OCI-LY3 (cell line): ENCODE measurements around the gene FUBP1.
A peak's percentile ranks its signal among the peaks of the same experiment; 100 is the strongest.

Experiments
- H2AFZ ChIP-seq: fragments of 200-600, 300-600 bp; shearing (Covaris generic); 2 replicates; pipeline ENCODE4 v1.6.0; 2014; ENCODE audit warnings: antibody characterized with exemption, low read depth, low read length
- H3K27ac ChIP-seq: fragments of 200-600, 300-600 bp; sonication (generic); 2 replicates; pipeline ENCODE4 v1.5.1; 2014; ENCODE audit warnings: mild to moderate bottlenecking, low read length, moderate library complexity, mixed read lengths
- H3K27me3 ChIP-seq: fragments of 200-600, 300-600 bp; sonication (generic); 2 replicates; pipeline ENCODE4 v1.6.1; 2014; ENCODE audit warnings: low read depth, low read length, mixed read lengths
- H3K36me3 ChIP-seq: fragments of 200-600, 300-600 bp; sonication (generic); replicated peaks from 2 replicates; pipeline ENCODE3; 2014; ENCODE audit warnings: low read depth, low read length, mixed read lengths
- H3K4me1 ChIP-seq: fragments of 300-600, 200-600 bp; sonication (generic); 2 replicates; pipeline ENCODE4 v1.6.1; 2014; ENCODE audit warnings: low read length, mixed read lengths
- H3K4me2 ChIP-seq: fragments of 200-600, 300-600 bp; sonication (generic); 2 replicates; pipeline ENCODE4 v1.6.1; 2014; ENCODE audit warnings: low read length, mixed read lengths
- H3K4me3 ChIP-seq: fragments of 300-600, 200-600 bp; sonication (generic); 2 replicates; pipeline ENCODE4 v1.5.1; 2014; ENCODE audit warnings: antibody characterized with exemption, mild to moderate bottlenecking, low read length, moderate library complexity
- H3K79me2 ChIP-seq: fragments of 300-600, 200-600 bp; shearing (Covaris generic); 2 replicates; pipeline ENCODE4 v1.6.1; 2014; ENCODE audit warnings: mild to moderate bottlenecking, low read length, mixed read lengths
- H3K9ac ChIP-seq: fragments of 300-600, 200-600 bp; shearing (Covaris generic); 2 replicates; pipeline ENCODE4 v1.6.0; 2014; ENCODE audit warnings: mild to moderate bottlenecking, low read length, moderate library complexity
- H3K9me3 ChIP-seq: fragments of 200-600, 300-600 bp; shearing (Covaris generic); 2 replicates; pipeline ENCODE4 v1.6.1; 2014; ENCODE audit warnings: low read length, mixed read lengths; ENCODE audit not compliant: insufficient read depth
- H4K20me1 ChIP-seq: fragments of 200-600, 300-600 bp; sonication (generic); 2 replicates; pipeline ENCODE4 v1.6.1; 2016; ENCODE audit warnings: low read length, mixed read lengths; ENCODE audit not compliant: insufficient read depth
- EZH2phosphoT487 ChIP-seq: fragments of 200-600 bp; shearing (Covaris generic); IDR thresholded peaks from 2 replicates; pipeline ENCODE4 v1.6.1; 2018; ENCODE audit warnings: antibody characterized with exemption, mixed run types, low read depth
- TF ChIP-seq, protein P1 (sequence below): fragments of 200-600, 300-600 bp; sonication (generic); IDR thresholded peaks from 2 replicates; pipeline ENCODE4 v1.5.1; 2014; ENCODE audit warnings: antibody characterized with exemption, low read length, low read depth

FUBP1 gene

DNA sequence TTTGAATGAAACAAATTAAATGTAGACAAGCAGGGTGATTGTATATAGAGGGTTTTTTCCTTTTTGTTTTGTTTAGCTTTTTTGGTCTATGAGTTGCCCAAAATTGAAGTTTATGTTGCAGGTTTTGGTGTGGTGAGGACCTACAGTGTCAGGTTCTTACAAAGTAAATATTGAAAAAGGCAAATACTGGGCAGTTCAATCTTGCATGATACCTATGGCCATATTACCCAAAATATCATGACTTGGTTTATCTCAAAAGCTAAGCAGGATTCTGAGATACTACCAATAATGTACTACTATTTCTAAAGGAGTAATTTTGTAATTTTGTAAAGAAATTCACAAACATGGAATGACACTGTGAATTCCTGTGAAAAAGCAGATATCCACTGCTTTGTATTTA, 27.6 kb upstream of the FUBP1 start:
- Histone ChIP-seq H4K20me1 (no peaks in the 10 kb centered on the region), H3K9me3 (no peaks in the 10 kb centered on the region), H3K27me3 (no peaks in the 10 kb centered on the region), H3K4me1 (peaks cover 18% of the 10 kb centered on the region), H3K79me2 (no peaks in the 10 kb centered on the region), H3K4me2 (no peak overlapping the region), H3K9ac (no peak overlapping the region), H3K36me3 (no peaks in the 10 kb centered on the region), H3K4me3 (no peak overlapping the region), H2AFZ (no peak overlapping the region), H3K27ac (no peak overlapping the region)
- TF ChIP-seq EZH2phosphoT487: no peak
- TF ChIP-seq, protein P1, sequence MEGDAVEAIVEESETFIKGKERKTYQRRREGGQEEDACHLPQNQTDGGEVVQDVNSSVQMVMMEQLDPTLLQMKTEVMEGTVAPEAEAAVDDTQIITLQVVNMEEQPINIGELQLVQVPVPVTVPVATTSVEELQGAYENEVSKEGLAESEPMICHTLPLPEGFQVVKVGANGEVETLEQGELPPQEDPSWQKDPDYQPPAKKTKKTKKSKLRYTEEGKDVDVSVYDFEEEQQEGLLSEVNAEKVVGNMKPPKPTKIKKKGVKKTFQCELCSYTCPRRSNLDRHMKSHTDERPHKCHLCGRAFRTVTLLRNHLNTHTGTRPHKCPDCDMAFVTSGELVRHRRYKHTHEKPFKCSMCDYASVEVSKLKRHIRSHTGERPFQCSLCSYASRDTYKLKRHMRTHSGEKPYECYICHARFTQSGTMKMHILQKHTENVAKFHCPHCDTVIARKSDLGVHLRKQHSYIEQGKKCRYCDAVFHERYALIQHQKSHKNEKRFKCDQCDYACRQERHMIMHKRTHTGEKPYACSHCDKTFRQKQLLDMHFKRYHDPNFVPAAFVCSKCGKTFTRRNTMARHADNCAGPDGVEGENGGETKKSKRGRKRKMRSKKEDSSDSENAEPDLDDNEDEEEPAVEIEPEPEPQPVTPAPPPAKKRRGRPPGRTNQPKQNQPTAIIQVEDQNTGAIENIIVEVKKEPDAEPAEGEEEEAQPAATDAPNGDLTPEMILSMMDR: no peak

DNA sequence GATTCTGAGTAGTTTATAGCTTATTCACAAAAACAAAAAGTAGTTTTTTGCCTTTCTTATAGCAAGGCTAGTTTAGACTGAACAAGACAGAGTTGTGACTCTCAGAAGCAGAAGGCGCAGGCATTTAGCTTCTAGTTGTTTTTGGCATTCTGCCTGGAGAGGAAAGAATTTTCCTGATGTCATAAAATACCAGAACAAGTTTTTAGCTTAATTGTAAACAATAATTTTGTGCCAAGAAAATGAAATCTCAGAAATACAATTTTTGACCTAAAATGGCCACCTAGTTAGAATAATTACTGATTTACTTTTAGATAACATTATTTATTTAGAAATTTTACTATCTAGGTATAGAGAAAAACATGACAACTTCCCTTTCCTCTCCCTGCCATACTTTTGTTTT, 26.9 kb upstream of the FUBP1 start:
- H3K27me3 ChIP-seq: no peaks in the 10 kb centered on the region
- no peak overlapping the region for H2AFZ ChIP-seq
- peaks cover 18% of the 10 kb centered on the region for H3K4me1 ChIP-seq
- peak overlapping the region; percentile 73 for H3K4me3 ChIP-seq
- peak overlapping the region; percentile 70 for H3K4me2 ChIP-seq
- H3K9me3 ChIP-seq: no peaks in the 10 kb centered on the region
- TF ChIP-seq EZH2phosphoT487: no peak
- TF ChIP-seq, protein P1: no peak
- no peaks in the 10 kb centered on the region for H4K20me1 ChIP-seq
- no peaks in the 10 kb centered on the region for H3K36me3 ChIP-seq
- no peak overlapping the region for H3K27ac ChIP-seq
- peak overlapping the region; percentile 59; the same call in 1 of the 2 replicates for H3K9ac ChIP-seq
- no peaks in the 10 kb centered on the region for H3K79me2 ChIP-seq

DNA sequence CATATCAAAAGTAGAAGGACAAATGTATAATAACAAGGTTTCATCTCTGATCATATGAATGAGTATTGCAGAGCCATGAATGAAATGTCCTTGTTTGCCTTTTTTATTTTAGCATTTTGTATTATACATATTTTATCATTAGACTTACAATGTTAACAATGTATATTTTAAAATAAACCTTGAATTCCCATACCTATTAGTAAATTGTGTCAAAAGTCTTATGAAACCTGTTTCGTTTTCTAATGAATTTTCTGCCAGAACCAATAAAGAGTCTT, 26.5 kb upstream of the FUBP1 start:
- no peak overlapping the region for H2AFZ ChIP-seq
- H3K4me1 ChIP-seq: peaks cover 18% of the 10 kb centered on the region
- peak overlapping the region; percentile 73 for H3K4me3 ChIP-seq
- no peak overlapping the region for H3K27ac ChIP-seq
- H4K20me1 ChIP-seq: no peaks in the 10 kb centered on the region
- no peaks in the 10 kb centered on the region for H3K9me3 ChIP-seq
- H3K27me3 ChIP-seq: no peaks in the 10 kb centered on the region
- TF ChIP-seq, protein P1: no peak
- TF ChIP-seq EZH2phosphoT487: no peak
- peak overlapping the region; percentile 70 for H3K4me2 ChIP-seq
- no peaks in the 10 kb centered on the region for H3K79me2 ChIP-seq
- no peaks in the 10 kb centered on the region for H3K36me3 ChIP-seq
- peak overlapping the region; percentile 59 for H3K9ac ChIP-seq

DNA sequence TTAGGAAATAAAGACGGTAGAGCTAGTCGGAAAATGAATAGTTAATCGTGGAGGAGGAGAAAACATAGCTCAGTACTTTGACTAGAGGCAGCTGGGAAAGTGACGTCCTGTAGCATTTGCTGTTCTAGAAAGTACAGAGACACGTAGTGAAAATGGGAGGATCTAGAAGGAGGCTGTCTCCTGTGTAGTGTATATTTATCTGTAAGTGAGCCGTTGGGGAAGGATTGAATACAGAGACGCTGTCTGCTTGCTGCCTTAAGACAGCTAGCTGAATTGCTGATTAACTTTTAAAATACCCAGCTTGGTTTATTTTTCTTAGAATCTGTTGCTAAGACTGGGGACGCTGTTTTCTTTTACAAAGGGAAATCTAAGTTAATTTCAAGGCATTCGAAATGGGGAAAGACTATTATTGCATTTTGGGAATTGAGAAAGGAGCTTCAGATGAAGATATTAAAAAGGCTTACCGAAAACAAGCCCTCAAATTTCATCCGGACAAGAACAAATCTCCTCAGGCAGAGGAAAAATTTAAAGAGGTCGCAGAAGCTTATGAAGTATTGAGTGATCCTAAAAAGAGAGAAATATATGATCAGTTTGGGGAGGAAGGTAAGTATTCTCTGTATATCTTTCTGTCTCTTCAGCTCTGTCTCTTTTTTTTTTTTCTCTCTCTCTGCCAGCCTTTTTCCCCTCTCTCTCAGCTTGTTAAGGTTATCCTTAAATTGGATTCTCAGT, 26.0 kb upstream of the FUBP1 start, which contains the start of gene DNAJB4:
TSS of gene DNAJB4 (plus strand) at position 221 of the 729 bp plus-strand sequence. CDS start at position 393, 172 bp downstream.
- no peaks in the 10 kb centered on the region for H4K20me1 ChIP-seq
- TF ChIP-seq, protein P1: no peak
- TF ChIP-seq EZH2phosphoT487: no peak
- no peaks in the 10 kb centered on the region for H3K9me3 ChIP-seq
- 0 out of 2 replicates have a peak within 1 kb of the TSS, but pooled peaks have one; percentile 18 for H2AFZ ChIP-seq
- no peaks in the 10 kb centered on the region for H3K36me3 ChIP-seq
- H3K27me3 ChIP-seq: no peaks in the 10 kb centered on the region
- H3K4me2 ChIP-seq: peak within 1 kb of the TSS; percentile 70
- H3K4me3 ChIP-seq: peak within 1 kb of the TSS; percentile 73
- no peaks in the 10 kb centered on the region for H3K79me2 ChIP-seq
- peak within 1 kb of the TSS; percentile 75 for H3K27ac ChIP-seq
- peaks cover 18% of the 10 kb centered on the region for H3K4me1 ChIP-seq
- H3K9ac ChIP-seq: peak within 1 kb of the TSS; percentile 59
